Measurements from ENCODE around the gene HFM1. TPM values are rescaled to one million over a fixed set of nuclear protein-coding genes. Genes with fewer than 3 reads are reported as not detected.

The HFM1 gene
- total RNA-seq, 2 experiments from 2014 or later = 1.3 to 1.4 TPM

GRCh38 chr1:91349524-91349923 is 55.1 kb downstream of the HFM1 start:
- TF ChIP-seq CTCF (conservative IDR thresholded peaks at IDR 0.05; ENCODE audit: low read length) = no peak
- TF ChIP-seq EZH2phosphoT487 (IDR thresholded peaks at IDR 0.05; ENCODE audit: borderline replicate concordance, low read depth, low read length) = no peak
- Histone ChIP-seq H3K27ac (ENCODE audit: low read depth, low read length, poor library complexity, severe bottlenecking) (no peak overlapping the region), H3K4me3 (ENCODE audit: low read depth, low read length, poor library complexity, severe bottlenecking) (no peak overlapping the region), H3K36me3 (ENCODE audit: insufficient read depth, low read length) (no peaks in the 10 kb centered on the region), H2AFZ (ENCODE audit: low read length) (no peak overlapping the region), H3K9me2 (ENCODE audit: insufficient read depth, low read length) (no peaks in the 10 kb centered on the region), H3K9me3 (ENCODE audit: low read length) (no peaks in the 10 kb centered on the region), H3K79me2 (ENCODE audit: insufficient read depth, low read depth, low read length) (no peaks in the 10 kb centered on the region), H3K4me2 (ENCODE audit: low read length) (no peak overlapping the region), H3K4me1 (ENCODE audit: insufficient read depth, low read length, poor library complexity, severe bottlenecking) (no peaks in the 10 kb centered on the region), H4K20me1 (ENCODE audit: insufficient read depth, low read length) (no peaks in the 10 kb centered on the region)
- ChIA-PET CTCF (ENCODE audit: unreplicated experiment) (no interaction called here), POLR2A (no interaction called here)
- DNase-seq (ENCODE audit: low spot score) = no peak
- BruUV-seq (replicated peaks) = no TSS peak
- intact Hi-C loops (cut with micrococcal nuclease; ENCODE audit: unreplicated experiment) = no loop called here

GRCh38 chr1:91346824-91347223 is 57.8 kb downstream of the HFM1 start:
- Histone ChIP-seq H3K9me2 (ENCODE audit: insufficient read depth, low read length) (no peaks in the 10 kb centered on the region), H3K27ac (ENCODE audit: low read depth, low read length, poor library complexity, severe bottlenecking) (no peak overlapping the region), H2AFZ (ENCODE audit: low read length) (no peak overlapping the region), H3K4me3 (ENCODE audit: low read depth, low read length, poor library complexity, severe bottlenecking) (no peak overlapping the region), H3K4me1 (ENCODE audit: insufficient read depth, low read length, poor library complexity, severe bottlenecking) (no peaks in the 10 kb centered on the region), H3K36me3 (ENCODE audit: insufficient read depth, low read length) (no peaks in the 10 kb centered on the region), H3K79me2 (ENCODE audit: insufficient read depth, low read depth, low read length) (no peaks in the 10 kb centered on the region), H3K9me3 (ENCODE audit: low read length) (no peaks in the 10 kb centered on the region), H3K4me2 (ENCODE audit: low read length) (no peak overlapping the region), H4K20me1 (ENCODE audit: insufficient read depth, low read length) (no peaks in the 10 kb centered on the region)
- no TSS peak for BruUV-seq (replicated peaks)
- intact Hi-C loops (cut with micrococcal nuclease; ENCODE audit: unreplicated experiment) = no loop called here
- TF ChIP-seq EZH2phosphoT487 (IDR thresholded peaks at IDR 0.05; ENCODE audit: borderline replicate concordance, low read depth, low read length) (no peak), CTCF (conservative IDR thresholded peaks at IDR 0.05; ENCODE audit: low read length) (no peak)
- no peak for DNase-seq (ENCODE audit: low spot score)
- POLR2A ChIA-PET = no interaction called here
- CTCF ChIA-PET (ENCODE audit: unreplicated experiment) = no interaction called here

GRCh38 chr1:91345395-91346005 is 59.1 kb downstream of the HFM1 start:
- H3K9me3 ChIP-seq (ENCODE audit: low read length) = no peaks in the 10 kb centered on the region
- intact Hi-C loops (cut with micrococcal nuclease; ENCODE audit: unreplicated experiment) = no loop called here
- H3K4me3 ChIP-seq (ENCODE audit: low read depth, low read length, poor library complexity, severe bottlenecking) = no peak overlapping the region
- no peaks in the 10 kb centered on the region for H3K9me2 ChIP-seq (ENCODE audit: insufficient read depth, low read length)
- H2AFZ ChIP-seq (ENCODE audit: low read length) = no peak overlapping the region
- H3K4me1 ChIP-seq (ENCODE audit: insufficient read depth, low read length, poor library complexity, severe bottlenecking) = no peaks in the 10 kb centered on the region
- H3K27ac ChIP-seq (ENCODE audit: low read depth, low read length, poor library complexity, severe bottlenecking) = no peak overlapping the region
- H3K4me2 ChIP-seq (ENCODE audit: low read length) = no peak overlapping the region
- H3K79me2 ChIP-seq (ENCODE audit: insufficient read depth, low read depth, low read length) = no peaks in the 10 kb centered on the region
- POLR2A ChIA-PET = interaction anchor here (1.1 kb wide), 1 partner anchor 43 kb away, joined by 3 read pairs; no protein-coding TSS in a partner anchor
- no TSS peak for BruUV-seq (replicated peaks)
- H4K20me1 ChIP-seq (ENCODE audit: insufficient read depth, low read length) = no peaks in the 10 kb centered on the region
- H3K36me3 ChIP-seq (ENCODE audit: insufficient read depth, low read length) = no peaks in the 10 kb centered on the region
- TF ChIP-seq EZH2phosphoT487 (IDR thresholded peaks at IDR 0.05; ENCODE audit: borderline replicate concordance, low read depth, low read length) = no peak
- TF ChIP-seq CTCF (conservative IDR thresholded peaks at IDR 0.05; ENCODE audit: low read length) = no peak
- no peak for DNase-seq (ENCODE audit: low spot score)
- CTCF ChIA-PET (ENCODE audit: unreplicated experiment) = no interaction called here

All from OCI-LY7 (cell line).